ELF-1 (cell line): Measurements from ENCODE around the gene ZNF33B.
"Not testable (repeated sequence)": the region's sequence is repeated elsewhere in the genome, so short reads cannot be mapped to it uniquely, and the experiment has no call there.

ENCODE experiments used
- DNase-seq: peaks from one replicate; pipeline ENCODE4 v3.0.0-alpha.2; 2016; ENCODE audit warnings: low read depth, low spot score

ZNF33B gene

GRCh38 chr10:42615419-42615818 is 23.0 kb downstream of the ZNF33B start:
- no peak for DNase-seq

- no peak for DNase-seq
Measured at GRCh38 chr10:42609872-42610271, 28.5 kb downstream of the ZNF33B start.

GRCh38 chr10:42598249-42598873 is 40.0 kb downstream of the ZNF33B start:
- no peak for DNase-seq

GRCh38 chr10:42596196-42596595 is 42.2 kb downstream of the ZNF33B start:
- no peak for DNase-seq

GRCh38 chr10:42594246-42594650 is 44.1 kb downstream of the ZNF33B start:
- no peak for DNase-seq

GRCh38 chr10:42593284-42593683 is 45.1 kb downstream of the ZNF33B start:
- no peak for DNase-seq

GRCh38 chr10:42583828-42584227 is 54.5 kb downstream of the ZNF33B start:
- DNase-seq, result no peak

- no peak for DNase-seq
Measured at GRCh38 chr10:42578019-42578418, 60.4 kb downstream of the ZNF33B start.

- no peak for DNase-seq
Measured at GRCh38 chr10:42576338-42576737, 62.0 kb downstream of the ZNF33B start.

- DNase-seq, result no peak
Measured at GRCh38 chr10:42574336-42574735, 64.0 kb downstream of the ZNF33B start.

GRCh38 chr10:42556931-42557330 is 81.4 kb downstream of the ZNF33B start:
- no peak for DNase-seq

GRCh38 chr10:42553576-42553975 is 84.8 kb downstream of the ZNF33B start:
- DNase-seq, result not testable (repeated sequence)

- no peak for DNase-seq
Measured at GRCh38 chr10:42553064-42553407, 85.3 kb downstream of the ZNF33B start.

- peak; percentile 99 for DNase-seq
Measured at GRCh38 chr10:42552188-42553063, 85.9 kb downstream of the ZNF33B start.

GRCh38 chr10:42551582-42552187 is 86.7 kb downstream of the ZNF33B start:
- DNase-seq, result peak; percentile 2

- DNase-seq, result no peak
Measured at GRCh38 chr10:42549851-42550250, 88.5 kb downstream of the ZNF33B start.

- no peak for DNase-seq
Measured at GRCh38 chr10:42548254-42548653, 90.1 kb downstream of the ZNF33B start.

GRCh38 chr10:42544945-42545344 is 93.4 kb downstream of the ZNF33B start:
- DNase-seq, result no peak

- DNase-seq, result no peak
Measured at GRCh38 chr10:42543840-42544372, 94.5 kb downstream of the ZNF33B start.
